Uterus (tissue), 4 donors: ENCODE data around the gene FAM227B. TPM values are rescaled to one million over a fixed set of nuclear protein-coding genes. Genes with fewer than 3 reads are reported as not detected.

Source experiments
- DNase-seq, 2 donors: peaks; one replicate each; pipeline ENCODE4 v3.0.0-alpha.2; 2019 to 2020
- H3K27ac ChIP-seq, 2 donors: fragments of 200-600 bp; sonication (generic); 1 replicate in 1 of 2; 2 replicates in 1 of 2; pipeline ENCODE4 v1.5.1; 2016 to 2018
- H3K27me3 ChIP-seq, 2 donors: fragments of 200-600 bp; sonication (generic); one replicate each; pipeline ENCODE4 v1.5.1; 2018 to 2019; ENCODE audit warnings: control low read depth in 1 of 2
- H3K36me3 ChIP-seq, 2 donors: fragments of 200-600 bp; sonication (generic); one replicate each; pipeline ENCODE4 v1.5.1; 2019; ENCODE audit warnings: control low read depth in 1 of 2
- H3K4me1 ChIP-seq, 2 donors: fragments of 200-600 bp; sonication (generic); one replicate each; pipeline ENCODE4 v1.5.1; 2018 to 2019; ENCODE audit warnings: control low read depth in 1 of 2
- H3K4me3 ChIP-seq, 2 donors: fragments of 200-600 bp; sonication (generic); 1 replicate in 1 of 2; 2 replicates in 1 of 2; pipeline ENCODE4 v1.5.1; 2018 to 2019; ENCODE audit warnings: mild to moderate bottlenecking in 1 of 2
- H3K9me3 ChIP-seq, 2 donors: fragments of 200-600 bp; sonication (generic); one replicate each; pipeline ENCODE4 v1.5.1; 2019; ENCODE audit warnings: control low read depth in 1 of 2
- POLR2A ChIP-seq, 2 donors: fragments of 450-650 bp; IDR thresholded peaks; one replicate each; pipeline ENCODE4 v1.6.1; 2016; ENCODE audit warnings: antibody characterized with exemption in 2 of 2, mild to moderate bottlenecking in 1 of 2, moderate library complexity in 1 of 2
- intact Hi-C: fragments of 100-400 bp; cut with DNase I; formaldehyde crosslinking; loops from one replicate; pipeline ENCODE4 v1.15.1; 2023; ENCODE audit warnings: low total_unique reads
- total RNA-seq, 4 donors: library from RNA; depleted of rRNA in 3 of 4; stranded (reverse); fragments of >200 nt in 3 of 4; gene quantifications; one replicate each; pipeline versions ENCODE4 v1.1.0 to v1.2.4, GENCODE V29; 2014 to 2023
- TF ChIP-seq, protein P1 (sequence below), 4 experiments: fragments of 200-600 bp in 2 of 4; fragments of 450-650 bp in 2 of 4; sonication (generic) in 2 of 4; IDR thresholded peaks; one replicate each; pipeline ENCODE4 v1.5.1; 2016 to 2019; ENCODE audit warnings: antibody characterized with exemption in 4 of 4, mild to moderate bottlenecking in 2 of 4, moderate library complexity in 1 of 4
- donor health status: DM: yes; HTN: yes; CAD: no.

Gene FAM227B
- total RNA-seq, 4 donors from 2014 or later: 2.6 to 15.7 (median 9.9) TPM

GRCh38 chr15:49507261-49507660 lies 113.4 kb downstream of the FAM227B start:
- no peak overlapping the region for H3K4me3 ChIP-seq
- H3K27me3 ChIP-seq: no peaks in the 10 kb centered on the region
- intact Hi-C loops: no loop called here
- DNase-seq: no peak
- TF ChIP-seq, protein P1, sequence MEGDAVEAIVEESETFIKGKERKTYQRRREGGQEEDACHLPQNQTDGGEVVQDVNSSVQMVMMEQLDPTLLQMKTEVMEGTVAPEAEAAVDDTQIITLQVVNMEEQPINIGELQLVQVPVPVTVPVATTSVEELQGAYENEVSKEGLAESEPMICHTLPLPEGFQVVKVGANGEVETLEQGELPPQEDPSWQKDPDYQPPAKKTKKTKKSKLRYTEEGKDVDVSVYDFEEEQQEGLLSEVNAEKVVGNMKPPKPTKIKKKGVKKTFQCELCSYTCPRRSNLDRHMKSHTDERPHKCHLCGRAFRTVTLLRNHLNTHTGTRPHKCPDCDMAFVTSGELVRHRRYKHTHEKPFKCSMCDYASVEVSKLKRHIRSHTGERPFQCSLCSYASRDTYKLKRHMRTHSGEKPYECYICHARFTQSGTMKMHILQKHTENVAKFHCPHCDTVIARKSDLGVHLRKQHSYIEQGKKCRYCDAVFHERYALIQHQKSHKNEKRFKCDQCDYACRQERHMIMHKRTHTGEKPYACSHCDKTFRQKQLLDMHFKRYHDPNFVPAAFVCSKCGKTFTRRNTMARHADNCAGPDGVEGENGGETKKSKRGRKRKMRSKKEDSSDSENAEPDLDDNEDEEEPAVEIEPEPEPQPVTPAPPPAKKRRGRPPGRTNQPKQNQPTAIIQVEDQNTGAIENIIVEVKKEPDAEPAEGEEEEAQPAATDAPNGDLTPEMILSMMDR (IDR thresholded peaks at IDR 0.05): no peak
- TF ChIP-seq POLR2A (IDR thresholded peaks at IDR 0.05): no peak
- H3K36me3 ChIP-seq: peaks cover 0 to 3% of the 10 kb centered on the region in 2 donors
- H3K9me3 ChIP-seq: no peaks in the 10 kb centered on the region
- no peaks in the 10 kb centered on the region for H3K4me1 ChIP-seq
- H3K27ac ChIP-seq: no peak overlapping the region

GRCh38 chr15:49506341-49506740 lies 114.3 kb downstream of the FAM227B start:
- no peaks in the 10 kb centered on the region for H3K4me1 ChIP-seq
- DNase-seq: no peak
- H3K27me3 ChIP-seq: no peaks in the 10 kb centered on the region
- no peak overlapping the region for H3K4me3 ChIP-seq
- no peak overlapping the region for H3K27ac ChIP-seq
- TF ChIP-seq POLR2A (IDR thresholded peaks at IDR 0.05): no peak
- TF ChIP-seq, protein P1 (IDR thresholded peaks at IDR 0.05): no peak
- H3K36me3 ChIP-seq: peaks cover 0 to 3% of the 10 kb centered on the region in 2 donors
- intact Hi-C loops: no loop called here
- H3K9me3 ChIP-seq: no peaks in the 10 kb centered on the region

- no peaks in the 10 kb centered on the region for H3K9me3 ChIP-seq
- TF ChIP-seq POLR2A (IDR thresholded peaks at IDR 0.05): no peak
- TF ChIP-seq, protein P1 (IDR thresholded peaks at IDR 0.05): no peak
- H3K4me3 ChIP-seq: no peak overlapping the region
- no peaks in the 10 kb centered on the region for H3K27me3 ChIP-seq
- no peaks in the 10 kb centered on the region for H3K4me1 ChIP-seq
- no peak overlapping the region for H3K27ac ChIP-seq
- H3K36me3 ChIP-seq: peaks cover 0 to 3% of the 10 kb centered on the region in 2 donors
- intact Hi-C loops: no loop called here
- DNase-seq: no peak
Measured at GRCh38 chr15:49501586-49501985, 119.0 kb downstream of the FAM227B start.

DNA sequence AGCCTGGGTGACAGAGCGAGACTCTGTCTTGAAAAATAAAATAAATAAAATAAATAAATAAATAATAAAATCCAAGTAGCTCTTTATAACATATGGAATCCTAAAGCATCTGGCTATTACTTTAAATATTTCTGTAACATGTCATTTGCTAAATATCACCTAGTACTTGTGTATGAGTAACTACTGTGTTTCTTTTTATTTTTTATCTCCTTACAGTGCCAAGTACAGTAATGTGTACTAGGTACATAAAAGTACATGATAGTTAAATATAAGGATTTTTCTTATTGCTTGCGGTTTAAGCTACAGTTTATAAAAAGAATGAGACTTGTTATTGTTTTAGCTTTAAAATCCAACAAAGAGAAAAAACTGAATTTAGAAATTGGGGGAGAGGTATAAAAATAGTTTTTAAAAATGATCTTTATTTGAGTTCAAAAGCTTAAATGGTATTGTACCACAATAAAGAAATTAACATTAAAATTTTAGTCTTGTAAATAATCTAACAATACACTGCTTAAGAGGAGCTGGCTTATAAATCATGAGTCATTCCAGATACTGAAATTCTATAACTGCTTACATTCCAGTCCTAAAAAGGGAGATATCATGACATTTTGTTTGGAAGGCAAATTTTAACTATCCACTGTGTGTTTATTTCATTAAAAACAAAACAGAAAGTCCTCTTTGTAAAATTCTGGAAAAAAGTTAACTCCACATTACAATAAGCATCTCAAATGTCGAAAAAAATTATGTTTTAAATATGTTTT lies 124.4 kb downstream of the FAM227B start:
- Histone ChIP-seq H3K27me3 (no peaks in the 10 kb centered on the region), H3K27ac (peak overlapping the region in 1 of 2 donors; percentile 34), H3K9me3 (no peaks in the 10 kb centered on the region), H3K36me3 (no peaks in the 10 kb centered on the region), H3K4me3 (no peak overlapping the region), H3K4me1 (no peaks in the 10 kb centered on the region)
- no peak for DNase-seq
- TF ChIP-seq, protein P1 (IDR thresholded peaks at IDR 0.05): no peak
- no peak for TF ChIP-seq POLR2A (IDR thresholded peaks at IDR 0.05)
- intact Hi-C loops: no loop called here

GRCh38 chr15:49494842-49495241 lies 125.8 kb downstream of the FAM227B start:
- H3K36me3 ChIP-seq: no peaks in the 10 kb centered on the region
- H3K27ac ChIP-seq: no peak overlapping the region
- H3K27me3 ChIP-seq: no peaks in the 10 kb centered on the region
- no peak overlapping the region for H3K4me3 ChIP-seq
- no peak for DNase-seq
- no peaks in the 10 kb centered on the region for H3K9me3 ChIP-seq
- intact Hi-C loops: no loop called here
- H3K4me1 ChIP-seq: no peaks in the 10 kb centered on the region
- TF ChIP-seq, protein P1 (IDR thresholded peaks at IDR 0.05): no peak
- TF ChIP-seq POLR2A (IDR thresholded peaks at IDR 0.05): no peak
